Stimulated activated CD4-positive, alpha-beta T cell treated with anti-CD3 and anti-CD28 coated beads, Interleukin-1b, Interleukin-23, amount 100 ng/mL, for 24 hours (primary cell): Measurements from ENCODE around the gene SAP30BP.

Experiments
- DNase-seq, 4 experiments: peaks; one replicate each; pipeline ENCODE4 v3.0.0-alpha.2; 2020; ENCODE audit warnings: low read depth in 4 of 4, low spot score in 1 of 4

The SAP30BP gene

DNA sequence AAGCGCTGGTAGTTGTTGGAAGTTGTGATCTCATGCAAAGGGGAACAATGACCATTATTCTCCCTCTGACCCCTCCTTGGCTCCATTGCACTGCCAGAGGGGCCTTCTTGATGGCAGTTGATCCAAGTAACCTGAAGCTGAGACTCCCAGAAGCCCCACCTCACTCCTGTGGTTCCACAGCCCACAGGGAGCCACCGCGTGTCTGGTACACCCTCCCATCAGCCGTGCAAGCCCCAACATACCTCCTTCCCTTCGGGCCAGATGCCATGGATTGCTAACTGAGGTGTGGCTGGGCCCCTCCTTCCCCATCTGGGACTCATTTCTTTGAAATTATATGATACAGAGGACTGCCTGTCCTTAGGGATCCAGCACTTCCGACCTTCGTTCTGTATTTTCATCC lies 17.8 kb downstream of the SAP30BP start:
- no peak for DNase-seq

- no peak for DNase-seq
Measured at GRCh38 chr17:75685499-75685898, 18.4 kb downstream of the SAP30BP start.

- no peak for DNase-seq
Measured at GRCh38 chr17:75688209-75688825, 21.2 kb downstream of the SAP30BP start.

GRCh38 chr17:75689441-75689873 lies 22.3 kb downstream of the SAP30BP start:
- peak in 1 of 4 experiments; percentile 12 for DNase-seq

GRCh38 chr17:75691371-75691791 lies 24.2 kb downstream of the SAP30BP start:
- DNase-seq = peak in 1 of 4 experiments; percentile 41

GRCh38 chr17:75691801-75692626 lies 24.9 kb downstream of the SAP30BP start:
- no peak for DNase-seq

- no peak for DNase-seq
Measured at GRCh38 chr17:75692976-75693375, 25.8 kb downstream of the SAP30BP start.

- no peak for DNase-seq
Measured at GRCh38 chr17:75693500-75694481, 26.7 kb downstream of the SAP30BP start.

- no peak for DNase-seq
Measured at GRCh38 chr17:75694536-75694935, 27.4 kb downstream of the SAP30BP start.

DNA sequence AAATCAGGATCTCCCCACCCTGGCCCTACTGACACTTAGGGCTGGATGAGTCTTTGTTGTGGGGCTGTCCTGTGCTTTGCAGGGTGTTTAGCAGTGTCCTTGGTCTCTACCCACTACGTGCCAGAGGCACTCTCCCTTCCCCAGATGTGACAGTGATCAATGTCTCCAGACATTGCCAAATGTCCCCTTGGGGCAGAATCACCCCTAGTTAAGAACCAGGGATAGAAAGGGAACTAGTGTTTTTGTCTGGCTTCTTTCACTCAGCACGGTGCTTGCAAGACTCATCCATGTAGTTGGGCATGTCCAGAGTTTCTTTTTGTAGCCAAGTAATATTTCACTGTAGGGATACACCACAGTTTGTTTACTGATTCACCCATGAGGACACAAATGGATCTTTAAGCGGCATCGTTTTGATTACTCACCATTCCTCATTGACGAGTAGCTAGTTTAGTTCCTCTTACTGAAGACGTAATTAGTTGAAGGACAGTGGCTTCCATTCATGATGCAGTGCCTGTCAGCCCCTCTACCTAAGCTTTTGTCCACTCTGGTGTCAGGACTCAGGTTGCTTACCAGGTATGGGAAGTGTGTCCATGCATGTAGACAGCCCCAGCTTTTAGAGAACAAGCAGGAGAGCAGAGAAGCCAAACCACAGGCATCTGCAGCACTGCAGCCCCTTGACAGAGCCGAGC lies 28.1 kb downstream of the SAP30BP start:
- DNase-seq = no peak

DNA sequence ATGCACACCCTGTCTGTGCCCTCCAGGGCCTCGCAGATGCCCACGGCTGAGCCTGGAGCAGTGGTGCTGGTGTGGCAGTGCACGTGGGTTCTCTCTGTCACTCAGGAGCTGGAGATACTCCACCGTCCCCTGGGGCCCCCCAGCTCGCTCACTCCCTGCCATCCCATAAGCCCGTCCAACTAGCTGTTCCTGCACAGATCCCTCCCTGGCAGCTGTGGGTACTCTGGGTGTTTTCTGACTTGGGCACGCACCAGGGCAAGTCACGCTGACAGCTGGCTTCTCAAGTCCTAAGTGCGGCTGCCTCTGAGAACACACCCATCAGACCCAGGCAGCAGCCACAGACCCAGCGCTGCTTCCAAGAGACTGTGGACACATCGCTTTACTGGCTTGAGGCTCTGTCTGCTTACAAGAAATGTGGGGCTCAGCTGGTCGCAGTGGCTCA lies 28.7 kb downstream of the SAP30BP start:
- DNase-seq = no peak

GRCh38 chr17:75697651-75698291 lies 30.6 kb downstream of the SAP30BP start:
- no peak for DNase-seq

GRCh38 chr17:75698659-75699058 lies 31.5 kb downstream of the SAP30BP start:
- no peak for DNase-seq

GRCh38 chr17:75701288-75701687 lies 34.1 kb downstream of the SAP30BP start:
- no peak for DNase-seq

- no peak for DNase-seq
Measured at GRCh38 chr17:75703191-75703590, 36.1 kb downstream of the SAP30BP start.

GRCh38 chr17:75703591-75703990 lies 36.5 kb downstream of the SAP30BP start:
- no peak for DNase-seq

- no peak for DNase-seq
Measured at GRCh38 chr17:75704963-75705875, 38.1 kb downstream of the SAP30BP start.

DNA sequence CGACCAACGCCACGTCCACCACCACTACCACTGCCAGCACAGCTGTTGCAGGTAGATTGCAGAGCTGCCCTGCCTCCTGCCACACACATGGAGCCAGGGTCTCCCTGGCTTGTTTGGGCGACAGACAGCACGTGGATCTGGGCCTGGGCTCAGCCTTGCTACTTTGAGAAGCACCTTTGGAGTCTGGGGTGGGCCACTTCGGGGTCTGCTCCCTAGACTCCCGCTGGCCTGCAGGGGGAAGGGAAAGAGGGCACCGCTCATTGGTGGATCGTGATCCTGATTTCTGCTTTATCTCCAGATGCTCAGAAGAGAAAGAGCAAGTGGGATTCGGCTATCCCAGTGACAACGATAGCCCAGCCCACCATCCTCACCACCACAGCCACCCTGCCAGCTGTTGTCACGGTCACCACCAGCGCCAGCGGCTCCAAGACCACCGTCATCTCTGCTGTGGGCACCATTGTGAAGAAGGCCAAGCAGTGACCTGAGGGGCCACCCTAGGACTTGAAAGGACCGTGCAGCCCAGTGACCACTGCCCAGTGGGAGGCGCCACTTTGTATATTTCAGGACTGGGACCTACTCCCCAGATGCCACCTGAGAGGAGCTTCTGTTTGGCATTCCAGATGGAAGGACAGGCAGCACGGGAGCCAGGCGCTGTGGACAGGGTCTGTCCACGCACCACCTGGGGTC lies 39.0 kb downstream of the SAP30BP start:
- no peak for DNase-seq
